WTC11 (cell line): ENCODE data around the gene TBC1D21. TPM values are rescaled to one million over a fixed set of nuclear protein-coding genes. Genes with fewer than 3 reads are reported as not detected.

ENCODE experiments used
- ATAC-seq: fragments of 200-7000 bp; cut with Tn5 transposase; 2 replicates; pipeline ENCODE4 v1.10.0; 2021; ENCODE audit warnings: mild to moderate bottlenecking, moderate library complexity
- CTCF ChIA-PET: fragments of 300-600 bp; sonication (Branson Sonifier 250); formaldehyde crosslinking; loops from one replicate; lab custom pipeline; 2021; ENCODE audit warnings: antibody characterized with exemption; lab: Charles Lee
- POLR2A ChIA-PET: fragments of 350-600 bp; sonication (Branson Sonifier 250); formaldehyde crosslinking; loops from one replicate; lab custom pipeline; 2021; ENCODE audit warnings: antibody characterized with exemption; lab: Charles Lee
- DNase-seq: peaks from one replicate; pipeline ENCODE4 v3.0.0; 2021; ENCODE audit warnings: low spot score
- H3K27ac Mint-ChIP-seq: 2 replicates; pipeline ENCODE4 v1.8.0; 2021; ENCODE audit warnings: mixed read lengths
- H3K27me3 Mint-ChIP-seq: 2 replicates; pipeline ENCODE4 v1.8.0; 2021; ENCODE audit warnings: low read depth, mild to moderate bottlenecking, moderate library complexity, mixed read lengths
- H3K36me3 Mint-ChIP-seq: 2 replicates; pipeline ENCODE4 v1.8.0; 2021; ENCODE audit warnings: mixed read lengths
- H3K4me1 Mint-ChIP-seq: 2 replicates; pipeline ENCODE4 v1.8.0; 2022; ENCODE audit warnings: mixed read lengths
- H3K4me3 Mint-ChIP-seq: 2 replicates; pipeline ENCODE4 v1.8.0; 2021; ENCODE audit warnings: mild to moderate bottlenecking, moderate library complexity, mixed read lengths
- H3K9me3 Mint-ChIP-seq: 2 replicates; pipeline ENCODE4 v1.8.0; 2021; ENCODE audit warnings: mixed read lengths
- AFF4 ChIP-seq: sonication (generic); formaldehyde crosslinking; IDR thresholded peaks from 2 replicates; pipeline ENCODE4 v1.8.1; 2023; ENCODE audit warnings: mild to moderate bottlenecking, missing genetic modification reagents, borderline replicate concordance
- CTCF ChIP-seq: fragments of 200-600 bp; IDR thresholded peaks from 2 replicates; pipeline ENCODE4 v1.8.0; 2022; ENCODE audit warnings: antibody characterized with exemption
- E2F5 ChIP-seq: sonication (generic); formaldehyde crosslinking; IDR thresholded peaks from 2 replicates; pipeline ENCODE4 v1.8.1; 2022; ENCODE audit warnings: mild to moderate bottlenecking, moderate library complexity, missing genetic modification reagents
- ELF4 ChIP-seq: sonication (generic); formaldehyde crosslinking; IDR thresholded peaks from 2 replicates; pipeline ENCODE4 v1.8.1; 2022; ENCODE audit warnings: low read depth, mild to moderate bottlenecking, moderate library complexity, missing genetic modification reagents
- FOXP1 ChIP-seq: sonication (generic); formaldehyde crosslinking; IDR thresholded peaks from 2 replicates; pipeline ENCODE4 v1.8.0; 2022; ENCODE audit warnings: missing genetic modification reagents, mild to moderate bottlenecking, moderate library complexity, borderline replicate concordance
- IRF2 ChIP-seq: sonication (generic); formaldehyde crosslinking; IDR thresholded peaks from 2 replicates; pipeline ENCODE4 v1.8.0; 2022; ENCODE audit warnings: low read depth, missing genetic modification reagents, borderline replicate concordance
- JAZF1 ChIP-seq: fragments of 250-450 bp; sonication (Bioruptor Pico); IDR thresholded peaks from 2 replicates; pipeline ENCODE4 v1.9.0; 2021; ENCODE audit warnings: moderate library complexity, mild to moderate bottlenecking, inconsistent platforms
- NFE2L1 ChIP-seq: sonication (generic); formaldehyde crosslinking; IDR thresholded peaks from 2 replicates; pipeline ENCODE4 v1.8.1; 2023; ENCODE audit warnings: missing genetic modification reagents
- NR3C1 ChIP-seq: sonication (generic); formaldehyde crosslinking; conservative IDR thresholded peaks from 2 replicates; pipeline ENCODE4 v1.8.1; 2023; ENCODE audit warnings: low read depth, mild to moderate bottlenecking, missing genetic modification reagents
- SMAD3 ChIP-seq: sonication (generic); formaldehyde crosslinking; IDR thresholded peaks from 2 replicates; pipeline ENCODE4 v1.8.0; 2022; ENCODE audit warnings: missing genetic modification reagents, mild to moderate bottlenecking, borderline replicate concordance
- SMAD4 ChIP-seq: sonication (generic); formaldehyde crosslinking; IDR thresholded peaks from 2 replicates; pipeline ENCODE4 v1.8.0; 2022; ENCODE audit warnings: mild to moderate bottlenecking, missing genetic modification reagents
- SP1 ChIP-seq: sonication (generic); formaldehyde crosslinking; conservative IDR thresholded peaks from 2 replicates; pipeline ENCODE4 v1.8.1; 2022; ENCODE audit warnings: missing genetic modification reagents
- TCF7 ChIP-seq: sonication (generic); formaldehyde crosslinking; IDR thresholded peaks from 2 replicates; pipeline ENCODE4 v1.8.0; 2022; ENCODE audit warnings: mild to moderate bottlenecking, low read depth, missing genetic modification reagents, moderate library complexity
- ZBTB21 ChIP-seq: sonication (generic); formaldehyde crosslinking; IDR thresholded peaks from 2 replicates; pipeline ENCODE4 v1.8.1; 2023; ENCODE audit warnings: mild to moderate bottlenecking, missing genetic modification reagents, borderline replicate concordance
- ZNF138 ChIP-seq: sonication (generic); formaldehyde crosslinking; conservative IDR thresholded peaks from 2 replicates; pipeline ENCODE4 v1.8.1; 2022; ENCODE audit warnings: mild to moderate bottlenecking, moderate library complexity, missing genetic modification reagents
- ZNF263 ChIP-seq: sonication (generic); formaldehyde crosslinking; IDR thresholded peaks from 2 replicates; pipeline ENCODE4 v1.8.1; 2022; ENCODE audit warnings: low read depth, mild to moderate bottlenecking, moderate library complexity, missing genetic modification reagents
- ZNF281 ChIP-seq: sonication (generic); formaldehyde crosslinking; IDR thresholded peaks from 2 replicates; pipeline ENCODE4 v1.8.0; 2023; ENCODE audit warnings: mild to moderate bottlenecking, missing genetic modification reagents
- ZNF317 ChIP-seq: sonication (generic); formaldehyde crosslinking; IDR thresholded peaks from 2 replicates; pipeline ENCODE4 v1.8.1; 2023; ENCODE audit warnings: low read depth, mild to moderate bottlenecking, moderate library complexity, missing genetic modification reagents, borderline replicate concordance
- ZNF532 ChIP-seq: fragments of 250-450 bp; sonication (Bioruptor Pico); IDR thresholded peaks from 2 replicates; pipeline ENCODE4 v1.9.0; 2021; ENCODE audit warnings: mild to moderate bottlenecking, borderline replicate concordance
- total RNA-seq: library from RNA; stranded (reverse); gene quantifications from 3 replicates; pipeline ENCODE4 v1.2.3, GENCODE V29; 2021
- TF ChIP-seq, protein P1 (sequence below): sonication (generic); formaldehyde crosslinking; IDR thresholded peaks from 2 replicates; pipeline ENCODE4 v1.8.1; 2022; ENCODE audit warnings: mild to moderate bottlenecking, missing genetic modification reagents, moderate library complexity, borderline replicate concordance

TBC1D21 gene
- total RNA-seq, 1 experiment from 2014 or later = not detected

DNA sequence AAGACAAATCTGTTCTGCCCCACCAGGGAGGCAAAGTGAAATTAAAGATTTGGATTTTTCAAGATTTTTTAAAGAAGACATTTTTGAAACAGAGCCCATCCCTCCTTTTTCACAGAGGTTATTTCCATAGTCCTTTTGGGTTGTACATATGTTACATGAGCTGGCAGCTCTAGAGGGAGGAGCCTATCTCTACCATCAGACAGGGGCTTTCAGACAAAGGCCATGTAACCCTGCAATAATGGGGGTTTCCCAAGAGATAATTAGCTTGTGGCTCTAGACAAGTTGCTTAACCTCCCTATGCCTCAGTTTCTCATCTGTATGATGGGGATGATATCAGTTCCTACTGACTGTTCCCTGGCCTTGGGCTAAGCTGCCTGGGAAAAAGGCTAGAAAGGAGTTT is 8.0 kb upstream of the TBC1D21 start:
- peaks cover 5% of the 10 kb centered on the region; the same call in 1 of the 2 replicates for H3K36me3 Mint-ChIP-seq
- no peaks in the 10 kb centered on the region for H3K27me3 Mint-ChIP-seq
- DNase-seq (no peak), ATAC-seq (no peak)
- no peak overlapping the region for H3K4me3 Mint-ChIP-seq
- POLR2A ChIA-PET = interaction anchor here (0.7 kb wide), 1 partner anchor 36 kb away, joined by 3 read pairs; no protein-coding TSS in a partner anchor
- H3K27ac Mint-ChIP-seq = no peak overlapping the region
- peaks cover 41% of the 10 kb centered on the region for H3K4me1 Mint-ChIP-seq
- peaks cover 13% of the 10 kb centered on the region for H3K9me3 Mint-ChIP-seq
- CTCF ChIA-PET = interaction anchor here (0.9 to 4.6 kb wide), 8 partner anchors 9 to 160 kb away, joined by 3 to 34 read pairs (median 12); partner anchors contain the start of gene LOXL1
- no peak for TF ChIP-seq SMAD4 (CRISPR knock-in tag)
- no peak for TF ChIP-seq E2F5 (CRISPR knock-in tag)
- TF ChIP-seq TCF7 (CRISPR knock-in tag) = no peak
- TF ChIP-seq, protein P1, sequence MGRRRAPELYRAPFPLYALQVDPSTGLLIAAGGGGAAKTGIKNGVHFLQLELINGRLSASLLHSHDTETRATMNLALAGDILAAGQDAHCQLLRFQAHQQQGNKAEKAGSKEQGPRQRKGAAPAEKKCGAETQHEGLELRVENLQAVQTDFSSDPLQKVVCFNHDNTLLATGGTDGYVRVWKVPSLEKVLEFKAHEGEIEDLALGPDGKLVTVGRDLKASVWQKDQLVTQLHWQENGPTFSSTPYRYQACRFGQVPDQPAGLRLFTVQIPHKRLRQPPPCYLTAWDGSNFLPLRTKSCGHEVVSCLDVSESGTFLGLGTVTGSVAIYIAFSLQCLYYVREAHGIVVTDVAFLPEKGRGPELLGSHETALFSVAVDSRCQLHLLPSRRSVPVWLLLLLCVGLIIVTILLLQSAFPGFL (CRISPR knock-in tag) = no peak
- no peak for TF ChIP-seq ZNF263
- no peak for TF ChIP-seq ZNF532 (CRISPR knock-in tag)
- no peak for TF ChIP-seq SMAD3 (CRISPR knock-in tag)
- TF ChIP-seq ZNF317 (CRISPR knock-in tag) = no peak
- TF ChIP-seq ELF4 (CRISPR knock-in tag) = no peak
- no peak for TF ChIP-seq NR3C1 (CRISPR knock-in tag)
- no peak for TF ChIP-seq JAZF1 (CRISPR knock-in tag)
- no peak for TF ChIP-seq CTCF
- no peak for TF ChIP-seq FOXP1
- no peak for TF ChIP-seq ZNF281 (CRISPR knock-in tag)
- no peak for TF ChIP-seq SP1 (CRISPR knock-in tag)
- no peak for TF ChIP-seq ZBTB21
- TF ChIP-seq IRF2 (CRISPR knock-in tag) = no peak
- TF ChIP-seq ZNF138 (CRISPR knock-in tag) = no peak
- no peak for TF ChIP-seq AFF4
- no peak for TF ChIP-seq NFE2L1 (CRISPR knock-in tag)
